ENCODE data around the gene PHLPP2.

DNA sequence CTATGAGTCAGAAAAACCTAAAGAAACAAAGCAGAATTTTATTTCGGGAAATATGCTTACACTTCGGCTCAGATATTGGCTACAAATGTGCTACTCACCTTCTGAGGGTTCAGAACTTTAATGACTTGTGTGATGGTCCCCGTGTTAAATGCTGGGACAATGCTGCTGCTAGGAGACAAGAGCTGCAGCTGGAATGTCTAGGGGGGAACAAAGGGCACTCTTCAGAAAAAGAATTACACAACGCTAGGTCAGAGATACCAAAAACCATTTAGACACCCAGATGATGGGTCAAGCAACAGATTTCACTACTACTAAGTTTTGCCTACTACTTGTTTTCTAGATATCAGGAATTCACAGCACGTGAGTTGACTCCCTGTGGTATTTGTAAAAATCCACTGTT lies 10.0 kb upstream of the PHLPP2 start:
- TF ChIP-seq SNAI2 (CRISPR knock-in tag; IDR thresholded peaks at IDR 0.05): no peak
- no peak for TF ChIP-seq OSR1 (CRISPR knock-in tag; IDR thresholded peaks at IDR 0.05)
- TF ChIP-seq RARB (CRISPR knock-in tag; IDR thresholded peaks at IDR 0.05): no peak
- TF ChIP-seq, protein P1, sequence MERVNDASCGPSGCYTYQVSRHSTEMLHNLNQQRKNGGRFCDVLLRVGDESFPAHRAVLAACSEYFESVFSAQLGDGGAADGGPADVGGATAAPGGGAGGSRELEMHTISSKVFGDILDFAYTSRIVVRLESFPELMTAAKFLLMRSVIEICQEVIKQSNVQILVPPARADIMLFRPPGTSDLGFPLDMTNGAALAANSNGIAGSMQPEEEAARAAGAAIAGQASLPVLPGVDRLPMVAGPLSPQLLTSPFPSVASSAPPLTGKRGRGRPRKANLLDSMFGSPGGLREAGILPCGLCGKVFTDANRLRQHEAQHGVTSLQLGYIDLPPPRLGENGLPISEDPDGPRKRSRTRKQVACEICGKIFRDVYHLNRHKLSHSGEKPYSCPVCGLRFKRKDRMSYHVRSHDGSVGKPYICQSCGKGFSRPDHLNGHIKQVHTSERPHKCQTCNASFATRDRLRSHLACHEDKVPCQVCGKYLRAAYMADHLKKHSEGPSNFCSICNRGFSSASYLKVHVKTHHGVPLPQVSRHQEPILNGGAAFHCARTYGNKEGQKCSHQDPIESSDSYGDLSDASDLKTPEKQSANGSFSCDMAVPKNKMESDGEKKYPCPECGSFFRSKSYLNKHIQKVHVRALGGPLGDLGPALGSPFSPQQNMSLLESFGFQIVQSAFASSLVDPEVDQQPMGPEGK (CRISPR knock-in tag; IDR thresholded peaks at IDR 0.05; ENCODE audit: borderline replicate concordance): no peak
- TF ChIP-seq, protein P2, sequence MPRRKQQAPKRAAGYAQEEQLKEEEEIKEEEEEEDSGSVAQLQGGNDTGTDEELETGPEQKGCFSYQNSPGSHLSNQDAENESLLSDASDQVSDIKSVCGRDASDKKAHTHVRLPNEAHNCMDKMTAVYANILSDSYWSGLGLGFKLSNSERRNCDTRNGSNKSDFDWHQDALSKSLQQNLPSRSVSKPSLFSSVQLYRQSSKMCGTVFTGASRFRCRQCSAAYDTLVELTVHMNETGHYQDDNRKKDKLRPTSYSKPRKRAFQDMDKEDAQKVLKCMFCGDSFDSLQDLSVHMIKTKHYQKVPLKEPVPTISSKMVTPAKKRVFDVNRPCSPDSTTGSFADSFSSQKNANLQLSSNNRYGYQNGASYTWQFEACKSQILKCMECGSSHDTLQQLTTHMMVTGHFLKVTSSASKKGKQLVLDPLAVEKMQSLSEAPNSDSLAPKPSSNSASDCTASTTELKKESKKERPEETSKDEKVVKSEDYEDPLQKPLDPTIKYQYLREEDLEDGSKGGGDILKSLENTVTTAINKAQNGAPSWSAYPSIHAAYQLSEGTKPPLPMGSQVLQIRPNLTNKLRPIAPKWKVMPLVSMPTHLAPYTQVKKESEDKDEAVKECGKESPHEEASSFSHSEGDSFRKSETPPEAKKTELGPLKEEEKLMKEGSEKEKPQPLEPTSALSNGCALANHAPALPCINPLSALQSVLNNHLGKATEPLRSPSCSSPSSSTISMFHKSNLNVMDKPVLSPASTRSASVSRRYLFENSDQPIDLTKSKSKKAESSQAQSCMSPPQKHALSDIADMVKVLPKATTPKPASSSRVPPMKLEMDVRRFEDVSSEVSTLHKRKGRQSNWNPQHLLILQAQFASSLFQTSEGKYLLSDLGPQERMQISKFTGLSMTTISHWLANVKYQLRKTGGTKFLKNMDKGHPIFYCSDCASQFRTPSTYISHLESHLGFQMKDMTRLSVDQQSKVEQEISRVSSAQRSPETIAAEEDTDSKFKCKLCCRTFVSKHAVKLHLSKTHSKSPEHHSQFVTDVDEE (CRISPR knock-in tag; IDR thresholded peaks at IDR 0.05): no peak
- TF ChIP-seq ZNF8 (CRISPR knock-in tag; IDR thresholded peaks at IDR 0.05): no peak
- TF ChIP-seq, protein P3, sequence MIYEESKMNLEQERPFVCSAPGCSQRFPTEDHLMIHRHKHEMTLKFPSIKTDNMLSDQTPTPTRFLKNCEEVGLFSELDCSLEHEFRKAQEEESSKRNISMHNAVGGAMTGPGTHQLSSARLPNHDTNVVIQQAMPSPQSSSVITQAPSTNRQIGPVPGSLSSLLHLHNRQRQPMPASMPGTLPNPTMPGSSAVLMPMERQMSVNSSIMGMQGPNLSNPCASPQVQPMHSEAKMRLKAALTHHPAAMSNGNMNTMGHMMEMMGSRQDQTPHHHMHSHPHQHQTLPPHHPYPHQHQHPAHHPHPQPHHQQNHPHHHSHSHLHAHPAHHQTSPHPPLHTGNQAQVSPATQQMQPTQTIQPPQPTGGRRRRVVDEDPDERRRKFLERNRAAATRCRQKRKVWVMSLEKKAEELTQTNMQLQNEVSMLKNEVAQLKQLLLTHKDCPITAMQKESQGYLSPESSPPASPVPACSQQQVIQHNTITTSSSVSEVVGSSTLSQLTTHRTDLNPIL (CRISPR knock-in tag; IDR thresholded peaks at IDR 0.05; ENCODE audit: low read depth): no peak
- TF ChIP-seq ZFP30 (CRISPR knock-in tag; IDR thresholded peaks at IDR 0.05): no peak
